ENCODE data around the gene RBMS2. TPM values are rescaled to one million over a fixed set of nuclear protein-coding genes. Genes with fewer than 3 reads are reported as not detected.

RBMS2 gene
- total RNA-seq, 2 donors from 2014 or later = 32.6 to 40.7 TPM

- ATAC-seq (peak; percentile 47 to 77), DNase-seq (no peak)
- intact Hi-C loops (cut with DNase I) = no loop called here
Measured at GRCh38 chr12:56616244-56616643, 94.6 kb downstream of the RBMS2 start.

- ATAC-seq = peak; percentile 57 to 75
- no peak for DNase-seq
- intact Hi-C loops (cut with DNase I) = no loop called here
Measured at GRCh38 chr12:56616925-56617324, 95.3 kb downstream of the RBMS2 start.

GRCh38 chr12:56622535-56622934 is 100.9 kb downstream of the RBMS2 start:
- DNase-seq = no peak
- intact Hi-C loops (cut with DNase I) = no loop called here
- no peak for ATAC-seq

- ATAC-seq = no peak
- no peak for DNase-seq
- intact Hi-C loops (cut with DNase I) = no loop called here
Measured at GRCh38 chr12:56626701-56627100, 105.1 kb downstream of the RBMS2 start.

GRCh38 chr12:56628671-56629458 is 107.2 kb downstream of the RBMS2 start:
- peak; percentile 76 for DNase-seq
- ATAC-seq = peak; percentile 22 to 38
- intact Hi-C loops (cut with DNase I) = no loop called here

GRCh38 chr12:56629459-56630179 is 108.0 kb downstream of the RBMS2 start:
- peak; percentile 41 to 55 for ATAC-seq
- intact Hi-C loops (cut with DNase I) = loop anchor here in 1 of 2 donors (5.0 kb wide), 1 partner anchor 107 kb away; the partner anchor contains the start of gene RBMS2
- peak; percentile 46 for DNase-seq

GRCh38 chr12:56630180-56630632 is 108.6 kb downstream of the RBMS2 start, which contains the start of gene BAZ2A:
Gene BAZ2A, minus strand, starts transcription at chr12:56630326. Its CDS starts 12,796 bp downstream, at chr12:56617530.
- intact Hi-C loops (cut with DNase I) = loop anchor here in 1 of 2 donors (5.0 kb wide), 1 partner anchor 108 kb away; the partner anchor contains the start of gene RBMS2
- DNase-seq (peak; percentile 93), ATAC-seq (peak; percentile 88)

GRCh38 chr12:56631790-56632700 is 110.4 kb downstream of the RBMS2 start:
- ATAC-seq (peak; percentile 13 to 14), DNase-seq (peak; percentile 82)
- intact Hi-C loops (cut with DNase I) = loop anchor here in 1 of 2 donors (5.0 kb wide), 1 partner anchor 110 kb away; the partner anchor contains the start of gene RBMS2

- no peak for DNase-seq
- intact Hi-C loops (cut with DNase I) = loop anchor here in 1 of 2 donors (5.0 kb wide), 1 partner anchor 111 kb away; the partner anchor contains the start of gene RBMS2
- ATAC-seq = no peak
Measured at GRCh38 chr12:56632701-56633467, 111.3 kb downstream of the RBMS2 start.

- no peak for ATAC-seq
- intact Hi-C loops (cut with DNase I) = loop anchor here in 1 of 2 donors (5.0 kb wide), 1 partner anchor 111 kb away; the partner anchor contains the start of gene RBMS2
- no peak for DNase-seq
Measured at GRCh38 chr12:56633468-56634241, 112.0 kb downstream of the RBMS2 start.

- DNase-seq (peak; percentile 40), ATAC-seq (no peak)
- intact Hi-C loops (cut with DNase I) = loop anchor here in 1 of 2 donors (5.0 kb wide), 1 partner anchor 112 kb away; the partner anchor contains the start of gene RBMS2
Measured at GRCh38 chr12:56634242-56634836, 112.7 kb downstream of the RBMS2 start.

GRCh38 chr12:56634837-56635791 is 113.5 kb downstream of the RBMS2 start:
- intact Hi-C loops (cut with DNase I) = loop anchor here in 1 of 2 donors (5.0 kb wide), 1 partner anchor 113 kb away; the partner anchor contains the start of gene RBMS2
- DNase-seq (peak; percentile 72), ATAC-seq (peak; percentile 38 to 47)

- intact Hi-C loops (cut with DNase I) = no loop called here
- ATAC-seq (peak; percentile 85 to 87), DNase-seq (peak; percentile 88)
Measured at GRCh38 chr12:56635806-56636674, 114.4 kb downstream of the RBMS2 start.

GRCh38 chr12:56636675-56637540 is 115.3 kb downstream of the RBMS2 start:
- intact Hi-C loops (cut with DNase I) = no loop called here
- DNase-seq (peak; percentile 99), ATAC-seq (peak; percentile 83 to 85)

Measured in left cardiac atrium (tissue), 4 donors.